NCI-H1092 treated with DMSO at 0.1 percent for 48 hours (cell line): ENCODE results near the gene PCDHGA11.
"Not testable (repeated sequence)": the region's sequence is repeated elsewhere in the genome, so short reads cannot be mapped to it uniquely, and the experiment has no call there.

ENCODE experiments used
- DNase-seq: peaks from one replicate; lab custom pipeline; 2025; lab: John Stamatoyannopoulos, UW

The PCDHGA11 gene

DNA sequence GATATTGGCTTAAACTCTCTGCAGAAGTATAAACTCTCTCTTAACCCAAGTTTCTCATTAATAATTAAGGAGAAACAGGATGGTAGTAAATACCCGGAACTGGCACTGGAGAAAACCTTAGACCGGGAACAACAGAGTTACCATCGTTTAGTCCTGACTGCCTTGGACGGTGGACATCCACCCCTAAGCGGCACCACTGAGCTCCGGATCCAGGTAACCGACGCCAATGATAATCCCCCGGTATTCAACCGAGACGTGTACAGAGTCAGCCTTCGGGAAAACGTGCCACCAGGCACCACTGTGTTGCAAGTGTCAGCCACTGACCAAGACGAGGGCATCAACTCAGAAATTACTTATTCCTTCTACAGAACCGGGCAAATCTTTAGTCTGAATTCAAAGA is 22.2 kb upstream of the PCDHGA11 start:
- DNase-seq, result no peak

DNA sequence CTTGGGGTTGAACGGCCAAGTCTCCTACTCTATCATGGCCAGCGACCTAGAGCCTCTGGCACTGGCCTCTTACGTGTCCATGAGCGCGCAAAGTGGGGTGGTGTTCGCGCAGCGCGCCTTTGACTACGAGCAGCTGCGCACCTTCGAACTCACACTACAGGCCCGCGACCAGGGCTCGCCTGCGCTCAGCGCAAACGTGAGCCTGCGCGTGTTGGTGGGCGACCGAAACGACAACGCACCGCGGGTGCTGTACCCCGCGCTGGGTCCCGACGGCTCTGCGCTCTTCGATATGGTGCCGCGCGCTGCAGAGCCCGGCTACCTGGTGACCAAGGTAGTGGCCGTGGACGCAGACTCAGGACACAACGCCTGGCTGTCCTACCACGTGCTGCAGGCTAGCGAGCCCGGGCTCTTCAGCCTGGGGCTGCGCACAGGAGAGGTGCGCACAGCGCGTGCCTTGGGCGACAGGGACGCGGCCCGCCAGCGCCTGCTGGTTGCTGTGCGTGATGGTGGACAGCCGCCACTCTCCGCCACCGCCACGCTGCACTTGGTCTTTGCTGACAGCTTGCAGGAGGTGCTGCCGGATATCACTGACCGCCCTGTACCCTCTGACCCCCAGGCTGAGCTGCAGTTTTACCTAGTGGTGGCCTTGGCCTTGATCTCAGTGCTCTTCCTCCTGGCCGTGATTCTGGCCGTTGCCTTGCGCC is 21.1 kb upstream of the PCDHGA11 start:
- no peak for DNase-seq

DNA sequence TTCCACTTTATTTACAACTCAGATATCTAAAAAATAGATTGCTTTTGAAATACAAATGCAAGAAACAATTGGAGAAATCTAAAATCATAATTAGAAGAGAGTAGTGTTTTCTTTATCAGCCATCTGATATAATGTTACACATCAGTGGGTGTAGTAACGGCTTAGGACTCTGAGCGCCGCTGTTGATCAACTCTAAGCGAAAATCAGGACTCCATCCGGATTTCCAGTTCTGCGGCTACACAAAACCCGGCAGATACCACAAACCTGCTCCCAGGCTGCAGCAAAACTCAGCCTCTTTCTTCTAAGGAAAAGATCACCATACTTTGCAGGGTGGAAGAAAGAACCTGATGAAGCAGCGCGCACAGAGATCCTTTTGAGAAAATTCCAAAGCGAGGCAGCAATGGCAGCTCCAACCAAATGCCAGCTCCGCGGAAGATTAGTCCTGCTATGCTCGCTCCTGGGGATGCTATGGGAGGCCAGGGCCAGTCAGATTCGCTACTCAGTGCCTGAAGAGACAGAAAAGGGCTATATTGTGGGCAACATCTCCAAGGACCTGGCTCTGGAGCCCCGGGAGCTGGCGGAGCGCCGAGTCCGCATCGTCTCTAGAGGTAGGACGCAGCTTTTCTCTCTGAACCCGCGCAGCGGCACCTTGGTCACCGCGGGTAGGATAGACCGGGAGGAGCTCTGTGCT is 18.2 kb upstream of the PCDHGA11 start, which contains the start of gene PCDHGA9:
TSS of gene PCDHGA9 (plus strand) at position 226 of the 691 bp plus-strand sequence. CDS start at position 401, 175 bp downstream.
- DNase-seq, result no peak

DNA sequence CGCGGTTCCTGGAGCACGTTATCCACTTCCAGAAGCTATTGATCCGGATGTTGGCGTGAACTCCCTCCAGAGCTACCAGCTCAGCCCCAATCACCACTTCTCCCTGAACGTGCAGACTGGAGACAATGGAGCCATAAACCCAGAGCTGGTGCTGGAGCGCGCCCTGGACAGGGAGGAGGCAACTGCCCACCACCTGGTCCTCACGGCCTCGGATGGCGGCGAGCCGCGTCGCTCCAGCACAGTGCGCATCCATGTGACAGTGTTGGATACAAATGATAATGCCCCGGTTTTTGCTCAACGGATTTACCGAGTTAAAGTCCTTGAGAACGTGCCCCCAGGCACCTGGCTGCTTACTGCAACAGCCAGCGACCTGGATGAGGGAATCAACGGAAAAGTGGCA is 17.5 kb upstream of the PCDHGA11 start:
- DNase-seq, result no peak

DNA sequence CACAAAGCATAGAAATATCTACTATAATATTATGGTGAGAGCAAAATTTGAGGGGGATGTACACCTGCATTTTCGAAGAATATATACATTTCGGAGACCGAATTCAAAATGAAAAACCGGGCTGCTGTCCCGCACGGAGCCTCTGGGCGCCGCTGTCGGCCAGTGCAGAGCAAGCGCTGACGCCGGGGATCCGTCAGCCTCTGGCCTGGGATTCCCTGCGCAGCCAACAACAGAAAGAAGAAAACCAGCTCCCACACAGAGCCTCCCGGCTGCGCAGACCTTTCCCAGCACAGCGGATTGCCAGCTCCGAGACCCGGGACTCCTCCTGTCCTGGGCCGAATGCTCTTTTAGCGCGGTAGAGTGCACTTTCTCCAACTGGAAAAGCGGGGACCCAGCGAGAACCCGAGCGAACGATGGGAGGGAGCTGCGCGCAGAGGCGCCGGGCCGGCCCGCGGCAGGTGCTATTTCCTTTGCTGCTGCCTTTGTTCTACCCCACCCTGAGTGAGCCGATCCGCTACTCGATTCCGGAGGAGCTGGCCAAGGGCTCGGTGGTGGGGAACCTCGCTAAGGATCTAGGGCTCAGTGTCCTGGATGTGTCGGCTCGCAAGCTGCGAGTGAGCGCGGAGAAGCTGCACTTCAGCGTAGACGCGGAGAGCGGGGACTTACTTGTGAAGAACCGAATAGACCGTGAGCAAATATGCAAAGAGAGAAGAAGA is 12.9 kb upstream of the PCDHGA11 start, which contains the start of gene PCDHGB6:
TSS of gene PCDHGB6 (plus strand) at position 232 of the 716 bp plus-strand sequence. CDS start at position 414, 182 bp downstream.
- DNase-seq, result not testable (repeated sequence)

DNA sequence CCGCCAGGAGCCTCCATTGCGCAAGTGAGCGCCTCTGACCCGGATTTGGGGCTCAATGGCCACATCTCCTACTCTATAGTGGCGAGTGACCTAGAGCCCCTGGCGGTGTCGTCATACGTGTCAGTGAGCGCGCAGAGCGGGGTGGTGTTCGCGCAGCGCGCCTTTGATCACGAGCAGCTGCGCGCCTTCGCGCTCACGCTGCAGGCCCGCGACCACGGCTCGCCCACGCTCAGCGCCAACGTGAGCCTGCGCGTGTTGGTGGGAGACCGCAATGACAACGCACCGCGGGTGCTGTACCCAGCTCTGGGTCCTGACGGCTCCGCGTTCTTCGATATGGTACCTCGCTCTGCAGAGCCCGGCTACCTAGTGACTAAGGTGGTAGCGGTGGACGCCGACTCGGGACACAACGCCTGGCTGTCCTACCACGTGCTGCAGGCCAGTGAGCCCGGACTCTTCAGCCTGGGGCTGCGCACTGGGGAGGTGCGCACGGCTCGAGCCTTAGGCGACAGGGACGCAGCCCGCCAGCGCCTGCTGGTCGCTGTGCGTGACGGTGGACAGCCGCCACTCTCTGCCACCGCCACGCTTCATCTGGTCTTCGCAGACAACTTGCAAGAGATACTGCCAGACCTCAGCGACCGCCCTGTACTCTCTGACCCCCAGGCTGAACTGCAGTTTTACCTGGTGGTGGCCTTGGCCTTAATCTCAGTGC is 11.1 kb upstream of the PCDHGA11 start:
- no peak for DNase-seq

DNA sequence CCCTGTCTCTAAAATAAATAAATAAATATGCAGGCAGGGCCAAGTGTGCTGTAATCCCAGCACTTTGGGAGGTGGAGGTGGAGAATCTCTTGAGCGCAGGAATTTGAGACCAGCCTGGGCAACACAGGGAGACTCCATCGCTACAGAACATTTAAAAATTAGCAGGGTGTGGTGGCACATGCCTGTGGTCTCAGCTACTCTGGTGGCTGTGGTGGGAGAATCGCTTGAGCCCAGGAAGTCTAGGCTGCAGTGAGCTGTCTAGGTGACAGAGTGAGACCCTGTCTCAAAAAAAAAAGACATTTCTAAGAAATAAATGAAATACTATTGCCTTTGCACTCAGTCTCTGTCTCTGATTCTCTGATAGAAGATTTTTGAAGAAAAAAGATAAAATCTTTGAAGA is 9.3 kb upstream of the PCDHGA11 start:
- no peak for DNase-seq

DNA sequence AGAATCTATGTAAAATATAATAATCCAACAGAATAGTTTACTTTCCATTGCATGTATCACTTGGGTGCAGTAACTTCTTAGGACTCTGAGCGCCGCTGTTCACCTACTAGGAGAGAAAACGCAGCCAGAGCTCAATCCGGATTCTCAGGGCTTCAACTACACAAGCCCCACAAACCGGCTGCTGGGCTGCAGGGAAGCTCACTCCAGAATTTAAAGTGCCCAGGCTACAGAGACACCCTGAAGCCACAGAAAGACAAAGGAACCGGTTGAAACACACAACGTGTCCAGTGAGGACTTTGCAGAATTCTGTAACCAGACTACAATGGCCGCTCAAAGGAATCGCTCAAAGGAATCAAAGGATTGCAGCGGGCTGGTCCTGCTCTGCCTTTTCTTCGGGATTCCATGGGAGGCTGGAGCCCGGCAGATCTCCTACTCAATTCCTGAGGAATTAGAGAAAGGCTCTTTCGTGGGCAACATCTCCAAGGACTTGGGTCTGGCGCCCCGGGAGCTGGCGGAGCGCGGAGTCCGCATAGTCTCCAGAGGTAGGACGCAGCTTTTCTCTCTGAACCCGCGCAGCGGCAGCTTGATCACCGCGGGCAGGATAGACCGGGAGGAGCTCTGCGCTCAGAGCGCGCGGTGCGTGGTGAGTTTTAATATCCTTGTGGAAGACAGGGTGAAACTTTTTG is 7.9 kb upstream of the PCDHGA11 start, which contains the start of gene PCDHGA10:
TSS of gene PCDHGA10 (plus strand) at position 134 of the 686 bp plus-strand sequence. CDS start at position 323, 189 bp downstream.
- peak; percentile 11 for DNase-seq

DNA sequence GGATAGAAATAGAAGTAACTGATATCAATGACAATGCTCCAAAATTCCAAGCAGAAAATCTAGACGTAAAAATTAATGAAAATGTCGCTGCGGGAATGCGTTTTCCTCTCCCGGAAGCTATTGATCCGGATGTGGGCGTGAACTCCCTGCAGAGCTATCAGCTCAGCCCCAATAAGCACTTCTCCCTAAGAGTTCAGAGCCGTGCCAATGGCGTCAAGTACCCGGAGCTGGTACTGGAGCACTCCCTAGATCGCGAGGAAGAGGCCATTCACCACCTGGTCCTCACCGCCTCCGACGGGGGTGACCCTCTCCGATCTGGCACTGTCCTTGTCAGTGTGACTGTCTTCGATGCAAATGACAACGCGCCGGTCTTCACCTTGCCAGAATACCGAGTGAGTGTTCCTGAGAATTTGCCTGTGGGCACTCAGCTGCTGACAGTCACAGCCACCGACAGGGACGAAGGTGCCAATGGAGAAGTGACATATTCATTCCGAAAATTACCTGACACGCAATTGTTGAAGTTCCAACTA is 7.2 kb upstream of the PCDHGA11 start:
- no peak for DNase-seq

DNA sequence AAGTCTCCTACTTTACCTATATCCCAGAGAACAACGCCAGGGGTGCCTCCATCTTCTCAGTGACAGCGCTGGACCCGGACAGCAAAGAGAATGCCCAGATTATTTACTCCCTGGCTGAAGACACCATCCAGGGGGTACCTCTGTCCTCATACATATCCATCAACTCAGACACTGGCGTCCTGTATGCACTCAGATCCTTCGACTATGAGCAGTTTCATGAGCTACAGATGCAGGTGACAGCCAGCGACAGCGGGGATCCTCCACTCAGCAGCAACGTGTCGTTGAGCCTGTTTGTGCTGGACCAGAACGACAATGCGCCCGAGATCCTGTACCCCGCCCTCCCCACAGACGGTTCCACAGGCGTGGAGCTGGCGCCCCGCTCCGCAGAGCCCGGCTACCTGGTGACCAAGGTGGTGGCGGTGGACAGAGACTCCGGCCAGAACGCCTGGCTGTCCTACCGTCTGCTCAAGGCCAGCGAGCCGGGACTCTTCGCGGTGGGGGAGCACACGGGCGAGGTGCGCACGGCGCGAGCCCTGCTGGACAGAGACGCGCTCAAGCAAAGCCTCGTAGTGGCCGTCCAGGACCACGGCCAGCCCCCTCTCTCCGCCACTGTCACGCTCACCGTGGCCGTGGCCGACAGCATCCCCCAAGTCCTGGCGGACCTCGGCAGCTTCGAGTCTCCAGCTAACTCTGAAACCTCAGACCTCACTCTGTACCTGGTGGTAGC is 6.1 kb upstream of the PCDHGA11 start:
- DNase-seq, result not testable (repeated sequence)

DNA sequence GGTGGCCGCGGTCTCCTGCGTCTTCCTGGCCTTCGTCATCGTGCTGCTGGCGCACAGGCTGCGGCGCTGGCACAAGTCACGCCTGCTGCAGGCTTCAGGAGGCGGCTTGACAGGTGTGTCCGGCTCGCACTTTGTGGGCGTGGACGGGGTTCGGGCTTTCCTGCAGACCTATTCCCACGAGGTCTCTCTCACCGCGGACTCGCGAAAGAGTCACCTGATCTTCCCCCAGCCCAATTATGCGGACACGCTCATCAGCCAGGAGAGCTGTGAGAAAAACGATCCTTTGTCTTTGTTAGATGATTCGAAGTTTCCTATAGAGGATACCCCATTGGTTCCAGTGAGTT is 5.6 kb upstream of the PCDHGA11 start:
- not testable (repeated sequence) for DNase-seq

DNA sequence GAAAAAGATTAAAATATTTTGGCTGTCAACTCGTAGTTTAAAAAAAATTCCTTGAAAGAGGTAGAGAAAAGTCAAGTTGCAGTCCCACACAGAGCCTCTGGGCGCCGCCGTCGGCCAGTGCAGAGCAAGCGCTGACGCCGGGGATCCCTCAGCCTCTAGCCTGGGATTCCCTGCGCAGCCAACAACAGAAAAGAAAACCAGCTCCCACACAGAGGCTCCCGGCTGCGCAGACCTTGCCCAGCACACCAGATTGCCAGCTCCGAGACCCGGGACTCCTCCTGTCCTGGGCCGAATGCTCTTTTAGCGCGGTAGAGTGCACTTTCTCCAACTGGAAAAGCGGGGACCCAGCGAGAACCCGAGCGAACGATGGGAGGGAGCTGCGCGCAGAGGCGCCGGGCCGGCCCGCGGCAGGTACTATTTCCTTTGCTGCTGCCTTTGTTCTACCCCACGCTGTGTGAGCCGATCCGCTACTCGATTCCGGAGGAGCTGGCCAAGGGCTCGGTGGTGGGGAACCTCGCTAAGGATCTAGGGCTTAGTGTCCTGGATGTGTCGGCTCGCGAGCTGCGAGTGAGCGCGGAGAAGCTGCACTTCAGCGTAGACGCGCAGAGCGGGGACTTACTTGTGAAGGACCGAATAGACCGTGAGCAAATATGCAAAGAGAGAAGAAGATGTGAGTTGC is 3.2 kb upstream of the PCDHGA11 start, which contains the start of gene PCDHGB7:
TSS of gene PCDHGB7 (plus strand) at position 184 of the 679 bp plus-strand sequence. CDS start at position 367, 183 bp downstream.
- peak; percentile 70 for DNase-seq

DNA sequence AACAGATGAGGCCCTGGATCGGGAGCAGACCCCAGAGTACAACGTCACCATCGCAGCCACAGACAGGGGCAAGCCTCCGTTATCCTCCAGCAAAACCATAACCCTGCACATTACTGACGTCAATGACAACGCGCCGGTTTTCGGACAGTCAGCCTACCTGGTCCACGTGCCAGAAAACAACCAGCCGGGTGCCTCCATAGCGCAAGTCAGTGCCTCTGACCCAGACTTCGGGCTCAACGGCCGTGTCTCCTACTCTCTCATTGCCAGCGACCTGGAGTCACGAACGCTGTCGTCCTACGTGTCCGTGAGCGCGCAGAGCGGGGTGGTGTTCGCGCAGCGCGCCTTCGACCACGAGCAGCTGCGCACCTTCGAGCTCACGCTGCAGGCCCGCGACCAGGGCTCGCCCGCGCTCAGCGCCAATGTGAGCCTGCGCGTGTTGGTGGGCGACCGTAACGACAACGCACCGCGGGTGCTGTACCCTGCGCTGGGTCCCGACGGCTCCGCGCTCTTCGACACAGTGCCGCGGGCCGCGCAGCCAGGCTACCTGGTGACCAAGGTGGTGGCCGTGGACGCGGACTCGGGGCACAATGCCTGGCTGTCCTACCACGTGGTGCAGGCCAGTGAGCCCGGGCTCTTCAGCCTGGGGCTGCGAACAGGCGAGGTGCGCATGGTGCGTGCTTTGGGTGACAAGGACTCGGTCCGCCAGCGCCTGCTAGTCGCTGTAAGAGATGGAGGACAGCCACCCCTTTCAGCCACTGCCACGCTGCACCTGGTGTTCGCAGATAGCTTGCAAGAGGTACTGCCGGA is 1.6 kb upstream of the PCDHGA11 start:
- DNase-seq, result no peak

DNA sequence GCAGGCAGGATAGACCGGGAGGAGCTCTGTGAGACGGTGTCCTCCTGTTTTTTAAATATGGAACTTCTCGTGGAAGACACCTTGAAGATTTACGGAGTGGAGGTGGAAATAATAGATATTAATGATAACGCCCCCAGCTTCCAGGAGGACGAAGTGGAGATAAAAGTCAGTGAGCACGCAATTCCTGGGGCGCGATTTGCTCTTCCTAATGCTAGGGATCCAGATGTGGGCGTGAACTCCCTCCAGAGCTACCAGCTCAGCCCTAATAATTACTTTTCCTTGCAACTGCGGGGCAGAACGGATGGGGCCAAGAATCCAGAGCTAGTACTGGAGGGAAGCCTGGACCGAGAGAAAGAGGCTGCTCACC is 621 bp downstream of the PCDHGA11 start:
- no peak for DNase-seq

DNA sequence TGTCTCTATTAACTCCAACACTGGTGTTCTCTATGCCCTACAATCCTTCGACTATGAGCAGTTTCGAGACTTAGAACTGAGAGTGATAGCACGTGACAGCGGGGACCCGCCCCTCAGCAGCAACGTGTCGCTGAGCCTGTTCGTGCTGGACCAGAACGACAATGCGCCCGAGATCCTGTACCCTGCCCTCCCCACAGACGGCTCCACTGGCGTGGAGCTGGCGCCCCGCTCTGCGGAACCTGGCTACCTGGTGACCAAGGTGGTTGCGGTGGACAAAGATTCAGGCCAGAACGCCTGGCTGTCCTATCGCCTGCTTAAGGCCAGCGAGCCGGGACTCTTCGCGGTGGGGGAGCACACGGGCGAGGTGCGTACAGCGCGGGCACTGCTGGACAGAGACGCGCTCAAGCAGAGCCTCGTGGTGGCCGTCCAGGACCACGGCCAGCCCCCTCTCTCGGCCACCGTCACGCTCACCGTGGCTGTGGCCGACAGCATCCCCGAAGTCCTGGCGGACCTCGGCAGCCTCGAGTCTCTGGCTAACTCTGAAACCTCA is 2.0 kb downstream of the PCDHGA11 start:
- DNase-seq, result no peak

DNA sequence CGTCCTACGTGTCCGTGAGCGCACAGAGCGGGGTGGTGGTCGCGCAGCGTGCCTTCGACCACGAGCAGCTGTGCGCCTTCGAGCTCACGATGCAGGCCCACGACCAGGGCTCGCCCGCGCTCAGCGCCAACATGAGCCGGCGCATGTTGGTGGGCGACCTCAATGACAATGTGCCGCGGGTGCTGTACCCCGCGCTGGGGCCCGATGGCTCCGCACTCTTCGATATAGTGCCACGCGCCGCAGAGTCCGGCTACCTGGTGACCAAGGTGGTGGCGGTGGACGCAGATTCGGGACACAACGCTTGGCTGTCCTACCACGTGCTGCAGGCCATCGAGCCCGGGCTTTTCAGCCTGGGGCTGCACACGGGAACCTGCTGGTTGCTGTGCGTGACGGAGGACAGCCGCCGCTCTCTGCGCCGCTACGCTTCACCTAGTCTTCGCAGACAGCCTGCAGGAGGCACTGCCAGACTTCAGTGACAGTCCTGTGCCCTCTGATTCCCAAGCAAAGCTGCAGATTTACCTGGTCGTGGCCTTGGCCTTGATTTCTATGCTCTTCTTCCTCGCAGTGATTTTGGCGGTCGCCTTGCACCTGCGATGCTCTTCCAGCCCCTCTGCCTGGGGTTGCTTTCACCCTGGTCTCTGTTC is 7.1 kb downstream of the PCDHGA11 start:
- no peak for DNase-seq

DNA sequence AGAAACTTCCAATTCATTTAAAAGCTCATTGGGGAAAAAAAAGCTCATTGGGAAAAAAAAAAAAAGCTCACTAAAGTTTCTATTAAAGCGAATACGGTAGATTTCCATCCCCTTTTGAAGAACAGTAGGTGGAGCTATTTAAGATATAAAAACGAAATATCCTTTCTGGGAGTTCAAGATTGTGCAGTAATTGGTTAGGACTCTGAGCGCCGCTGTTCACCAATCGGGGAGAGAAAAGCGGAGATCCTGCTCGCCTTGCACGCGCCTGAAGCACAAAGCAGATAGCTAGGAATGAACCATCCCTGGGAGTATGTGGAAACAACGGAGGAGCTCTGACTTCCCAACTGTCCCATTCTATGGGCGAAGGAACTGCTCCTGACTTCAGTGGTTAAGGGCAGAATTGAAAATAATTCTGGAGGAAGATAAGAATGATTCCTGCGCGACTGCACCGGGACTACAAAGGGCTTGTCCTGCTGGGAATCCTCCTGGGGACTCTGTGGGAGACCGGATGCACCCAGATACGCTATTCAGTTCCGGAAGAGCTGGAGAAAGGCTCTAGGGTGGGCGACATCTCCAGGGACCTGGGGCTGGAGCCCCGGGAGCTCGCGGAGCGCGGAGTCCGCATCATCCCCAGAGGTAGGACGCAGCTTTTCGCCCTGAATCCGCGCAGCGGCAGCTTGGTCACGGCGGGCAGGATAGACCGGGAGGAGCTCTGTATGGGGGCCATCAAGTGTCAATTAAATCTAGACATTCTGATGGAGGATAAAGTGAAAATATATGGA is 9.7 kb downstream of the PCDHGA11 start, which contains the start of gene PCDHGA12:
TSS of gene PCDHGA12 (plus strand) at position 176 of the 782 bp plus-strand sequence. CDS start at position 429, 253 bp downstream.
- no peak for DNase-seq
